AG20443 (cell line): ENCODE data around the gene NFIA.

Experiments used
- DNase-seq: peaks from one replicate; pipeline ENCODE4 v3.0.0; 2012; ENCODE audit warnings: low spot score, mixed read lengths

NFIA gene

GRCh38 chr1:61494000-61494399 lies 411.6 kb downstream of the NFIA start:
- DNase-seq, result no peak

GRCh38 chr1:61496501-61496900 lies 414.1 kb downstream of the NFIA start:
- DNase-seq, result no peak

GRCh38 chr1:61497013-61497412 lies 414.7 kb downstream of the NFIA start:
- DNase-seq, result no peak

- no peak for DNase-seq
Observed at GRCh38 chr1:61498342-61498741, 416.0 kb downstream of the NFIA start.

DNA sequence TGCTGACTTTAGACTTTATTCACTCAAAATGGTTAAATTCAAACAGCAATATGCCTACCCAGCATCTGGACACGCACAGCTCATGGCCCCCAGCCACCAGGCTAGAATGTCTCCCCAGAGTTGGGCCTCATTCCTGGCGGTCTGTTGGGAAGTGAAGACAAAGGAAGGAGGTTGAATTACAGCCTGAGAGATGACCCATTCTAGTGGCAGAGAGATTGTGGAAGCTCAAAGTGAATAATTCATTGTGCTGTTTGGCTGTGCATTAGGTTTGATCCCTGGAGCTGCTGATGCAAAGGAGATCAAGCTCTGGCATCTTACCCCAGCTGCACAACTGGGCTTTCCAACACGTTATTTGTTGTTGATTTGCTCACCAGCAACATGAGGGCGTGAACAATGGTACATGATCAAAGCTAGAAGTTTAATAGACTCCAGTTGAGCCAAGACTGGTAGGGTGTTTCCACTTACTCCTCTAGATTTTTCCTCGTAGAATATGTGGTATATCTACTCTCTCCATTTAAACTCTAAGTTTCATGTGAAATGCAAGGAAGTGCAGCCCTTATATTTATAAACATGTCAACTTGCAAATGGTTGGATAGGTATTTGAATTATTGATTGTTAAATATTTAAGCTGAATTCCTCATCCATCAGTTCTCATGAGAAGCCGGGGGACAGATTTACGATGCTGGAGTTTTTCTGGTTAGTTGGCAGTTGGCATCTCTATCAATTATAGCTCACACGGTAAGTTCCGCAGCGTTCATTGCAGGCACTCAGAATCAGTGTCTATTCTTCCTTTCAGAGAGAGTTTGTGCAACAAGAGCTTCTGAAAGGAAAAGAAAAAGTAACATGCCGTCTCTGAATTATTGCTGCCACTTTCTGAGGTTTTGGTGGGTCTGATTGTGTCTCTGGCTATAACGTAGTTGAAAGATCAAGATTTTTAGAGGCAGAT lies 419.9 kb downstream of the NFIA start:
- no peak for DNase-seq

DNA sequence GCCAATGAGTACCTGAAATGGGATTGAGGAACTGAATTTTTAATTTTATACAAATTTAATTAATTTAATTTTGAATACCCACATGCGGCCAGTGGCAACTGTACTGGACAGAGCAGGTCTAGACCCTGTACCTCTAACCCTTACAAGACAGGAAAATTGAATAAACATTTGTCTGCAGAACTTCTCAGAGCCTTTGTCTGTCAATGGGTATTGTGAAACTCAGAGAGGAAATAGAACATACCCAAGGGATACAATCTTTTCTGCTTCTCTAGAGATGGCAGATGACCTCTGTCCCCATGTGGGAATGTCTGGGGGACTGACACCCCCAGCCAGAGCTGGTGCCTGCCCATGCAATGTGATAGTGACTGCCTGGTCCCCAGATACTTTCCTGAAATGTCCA lies 421.9 kb downstream of the NFIA start:
- DNase-seq, result no peak

DNA sequence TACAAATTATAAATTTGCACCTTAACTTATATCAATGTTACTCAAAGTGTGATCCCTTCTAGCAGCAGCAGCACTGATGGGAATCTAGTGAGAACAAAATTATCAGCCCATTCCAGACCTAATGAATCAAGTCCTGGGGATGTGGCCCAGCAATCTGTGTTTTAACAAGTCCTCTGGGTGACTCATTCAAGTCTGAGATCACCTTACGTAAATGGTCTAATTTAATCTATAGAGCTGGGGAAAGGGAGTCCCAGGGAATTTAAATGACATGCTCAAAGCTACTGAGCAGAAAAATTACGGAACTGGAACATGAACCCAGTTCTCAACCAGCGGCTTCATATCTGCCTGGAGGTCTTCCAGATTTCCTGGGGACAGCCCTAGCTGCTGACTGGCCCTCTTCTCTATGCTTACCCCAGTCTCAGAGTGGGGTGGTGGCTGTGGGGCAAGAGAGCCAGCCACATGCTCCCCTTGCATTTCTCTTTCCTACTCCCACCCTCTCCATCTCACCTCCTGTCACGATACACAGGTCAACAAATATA lies 422.6 kb downstream of the NFIA start:
- DNase-seq, result no peak

- DNase-seq, result no peak
Observed at GRCh38 chr1:61506236-61506635, 423.9 kb downstream of the NFIA start.

DNA sequence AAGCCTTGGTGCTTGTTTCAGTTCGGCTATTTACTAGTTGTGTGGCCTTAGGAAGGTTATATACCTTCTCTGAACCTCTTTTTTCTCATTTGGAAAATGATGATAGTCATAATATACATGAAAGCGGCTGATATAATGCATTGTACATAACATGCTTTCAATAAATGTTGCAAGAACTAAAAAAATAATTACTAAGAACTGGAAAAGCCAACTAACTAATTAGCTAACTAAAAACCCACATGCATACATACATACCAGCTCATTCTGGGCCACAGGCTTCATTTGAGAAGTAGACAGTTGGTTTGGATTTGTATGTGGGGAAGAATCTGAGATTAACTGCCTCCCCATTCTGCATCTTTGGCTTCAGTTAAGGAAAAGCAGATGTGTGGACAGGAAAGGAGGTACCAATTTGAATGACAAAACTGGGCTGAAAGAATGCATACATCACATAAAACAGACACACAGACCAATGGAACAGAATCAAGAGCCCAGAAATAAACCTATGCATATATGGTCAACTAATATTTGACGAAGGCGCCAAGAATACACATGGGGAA lies 424.7 kb downstream of the NFIA start:
- no peak for DNase-seq
